Keratinocyte (primary cell): ENCODE results near the gene PRR4. TPM values are rescaled to one million over a fixed set of nuclear protein-coding genes. Genes with fewer than 3 reads are reported as not detected.

Source experiments
- DNase-seq: peaks from one replicate; pipeline ENCODE4 v3.0.0-alpha.2; 2011; ENCODE audit warnings: low read depth, missing footprints, low spot score
- FAIRE-seq: peaks from 2 replicates; lab custom pipeline; 2011; peaks lifted over from hg19 to GRCh38; lab: Jason Lieb, UNC
- H2AFZ ChIP-seq: 2 replicates; pipeline ENCODE4 v1.6.0; 2012; ENCODE audit warnings: low read length, control low read depth, inconsistent platforms; ENCODE audit not compliant: control insufficient read depth
- H3K27ac ChIP-seq: 2 replicates; pipeline ENCODE4 v1.5.1; 2011; ENCODE audit warnings: low read length; ENCODE audit not compliant: control insufficient read depth, insufficient read depth
- H3K27me3 ChIP-seq: 3 replicates; pipeline ENCODE4 v1.6.0; 2011; ENCODE audit warnings: low read length; ENCODE audit not compliant: control insufficient read depth, insufficient read depth; ENCODE audit errors: extremely low read depth
- H3K36me3 ChIP-seq, 2 experiments: 2 replicates in 1 of 2; 3 replicates in 1 of 2; pipeline ENCODE4 v1.5.1; 2011; ENCODE audit warnings: low read length in 2 of 2, mild to moderate bottlenecking in 1 of 2; ENCODE audit not compliant: control insufficient read depth in 2 of 2, insufficient read depth in 2 of 2; ENCODE audit errors: extremely low read depth in 1 of 2
- H3K4me1 ChIP-seq: 3 replicates; pipeline ENCODE4 v1.5.1; 2011; ENCODE audit warnings: low read length; ENCODE audit not compliant: control insufficient read depth, insufficient read depth; ENCODE audit errors: extremely low read depth
- H3K4me2 ChIP-seq: 3 replicates; pipeline ENCODE4 v1.6.0; 2011; ENCODE audit warnings: low read depth, low read length; ENCODE audit not compliant: control insufficient read depth, insufficient read depth; ENCODE audit errors: extremely low read depth
- H3K4me3 ChIP-seq, 3 experiments: fragments of 200-600 bp in 1 of 3; sonication (generic) in 1 of 3; 2 replicates in 2 of 3; 3 replicates in 1 of 3; pipeline ENCODE4 v1.5.1; 2011 to 2016; ENCODE audit warnings: low read length in 3 of 3, mild to moderate bottlenecking in 3 of 3, control low read depth in 2 of 3, inconsistent platforms in 1 of 3, low read depth in 1 of 3, mixed read lengths in 1 of 3, mixed run types in 1 of 3, moderate library complexity in 1 of 3; ENCODE audit not compliant: control insufficient read depth in 2 of 3, insufficient read depth in 2 of 3; ENCODE audit errors: extremely low read depth in 1 of 3
- H3K79me2 ChIP-seq: 2 replicates; pipeline ENCODE4 v1.6.0; 2012; ENCODE audit warnings: low read length; ENCODE audit not compliant: control insufficient read depth, insufficient read depth
- H3K9ac ChIP-seq: 3 replicates; pipeline ENCODE4 v1.6.0; 2011; ENCODE audit warnings: low read length; ENCODE audit not compliant: control insufficient read depth, insufficient read depth; ENCODE audit errors: extremely low read depth
- H3K9me1 ChIP-seq: 3 replicates; pipeline ENCODE4 v1.6.0; 2011; ENCODE audit warnings: low read length; ENCODE audit not compliant: control insufficient read depth, insufficient read depth; ENCODE audit errors: extremely low read depth
- H3K9me3 ChIP-seq: 2 replicates; pipeline ENCODE4 v1.5.1; 2012; ENCODE audit warnings: low read depth, low read length; ENCODE audit not compliant: control insufficient read depth
- H4K20me1 ChIP-seq: 3 replicates; pipeline ENCODE4 v1.6.0; 2011; ENCODE audit warnings: low read length; ENCODE audit not compliant: control insufficient read depth, insufficient read depth; ENCODE audit errors: extremely low read depth
- CTCF ChIP-seq, 3 experiments: IDR thresholded peaks in 1 of 3; conservative IDR thresholded peaks in 1 of 3; optimal IDR thresholded peaks in 1 of 3; 2 replicates in 2 of 3; 3 replicates in 1 of 3; pipeline versions ENCODE3 to v1.5.1; 2011; ENCODE audit warnings: low read length in 3 of 3, mild to moderate bottlenecking in 3 of 3, moderate library complexity in 2 of 3, control low read depth in 1 of 3, inconsistent platforms in 1 of 3; ENCODE audit not compliant: insufficient read depth in 2 of 3; ENCODE audit errors: extremely low read depth in 1 of 3
- EZH2 ChIP-seq: IDR thresholded peaks from one replicate; pipeline ENCODE4 v1.6.1; 2012; ENCODE audit warnings: inconsistent platforms, mild to moderate bottlenecking, low read length, moderate library complexity
- dilution Hi-C: fragments of 300-500 bp; cut with MboI; formaldehyde crosslinking; loops from one replicate; pipeline ENCODE4 v1.7.0; 2020; ENCODE audit warnings: low sequenced_read_pairs; ENCODE audit not compliant: extremely low pct_ligation_motif_present
- polyA plus RNA-seq, 5 experiments: library from polyadenylated mRNA; depleted of rRNA in 3 of 5; stranded (reverse) in 3 of 5; stranded (forward) in 1 of 5; unstranded in 1 of 5; fragments of >200 nt; gene quantifications; 1 replicate in 1 of 5; 2 replicates in 3 of 5; 3 replicates in 1 of 5; pipeline versions ENCODE4 v1.2.1 to v1.2.3, GENCODE V29; 2011 to 2012; ENCODE audit warnings: missing spikeins in 2 of 5, low read depth in 1 of 5, low replicate concordance in 1 of 5

PRR4 gene
- polyA plus RNA-seq, 1 donor (not counting 4 experiments of a cell fraction or from before 2014, with no cell fraction given): 4.0 TPM

- H3K9ac ChIP-seq: no peak overlapping the region
- no peaks in the 10 kb centered on the region for H4K20me1 ChIP-seq
- H3K9me3 ChIP-seq: peaks cover 3% of the 10 kb centered on the region
- H3K79me2 ChIP-seq: no peaks in the 10 kb centered on the region
- dilution Hi-C loops: no loop called here
- H3K27me3 ChIP-seq: no peaks in the 10 kb centered on the region
- H3K4me1 ChIP-seq: no peaks in the 10 kb centered on the region
- H3K4me3 ChIP-seq: no peak overlapping the region
- H2AFZ ChIP-seq: no peak overlapping the region
- DNase-seq: no peak
- no peak for FAIRE-seq
- peaks cover 0 to 3% of the 10 kb centered on the region in 2 experiments for H3K36me3 ChIP-seq
- TF ChIP-seq EZH2 (no peak), CTCF (optimal IDR thresholded peaks at IDR 0.05 in 1 of 3, IDR thresholded peaks at IDR 0.05 in 1 of 3, conservative IDR thresholded peaks at IDR 0.05 in 1 of 3; ENCODE audit: extremely low read depth in 1 of 3, insufficient read depth in 2 of 3, low read length in 3 of 3) (no peak)
- no peaks in the 10 kb centered on the region for H3K9me1 ChIP-seq
- no peak overlapping the region for H3K27ac ChIP-seq
- no peak overlapping the region for H3K4me2 ChIP-seq
These were observed 4.5 kb upstream of the PRR4 start for GRCh38 chr12:10853776-10854175.

GRCh38 chr12:10851243-10851858, 2.1 kb upstream of the PRR4 start:
- H3K4me3 ChIP-seq: no peak overlapping the region
- H3K27me3 ChIP-seq: no peaks in the 10 kb centered on the region
- dilution Hi-C loops: no loop called here
- H3K9me1 ChIP-seq: no peaks in the 10 kb centered on the region
- H3K27ac ChIP-seq: no peak overlapping the region
- no peaks in the 10 kb centered on the region for H3K4me1 ChIP-seq
- no peaks in the 10 kb centered on the region for H3K36me3 ChIP-seq
- H3K9ac ChIP-seq: no peak overlapping the region
- FAIRE-seq: no peak
- no peaks in the 10 kb centered on the region for H4K20me1 ChIP-seq
- no peak overlapping the region for H2AFZ ChIP-seq
- H3K79me2 ChIP-seq: no peaks in the 10 kb centered on the region
- TF ChIP-seq EZH2 (no peak), CTCF (optimal IDR thresholded peaks at IDR 0.05 in 1 of 3, IDR thresholded peaks at IDR 0.05 in 1 of 3, conservative IDR thresholded peaks at IDR 0.05 in 1 of 3; ENCODE audit: extremely low read depth in 1 of 3, insufficient read depth in 2 of 3, low read length in 3 of 3) (no peak)
- H3K9me3 ChIP-seq: peaks cover 3% of the 10 kb centered on the region
- H3K4me2 ChIP-seq: no peak overlapping the region
- no peak for DNase-seq
